Transverse colon (tissue), 4 donors: ENCODE results near the gene GRM1.

ENCODE experiments used
- CTCF ChIP-seq, 5 experiments: fragments of 200-600 bp in 3 of 5; fragments of 450-650 bp in 2 of 5; sonication (generic) in 3 of 5; IDR thresholded peaks; 1 replicate in 2 of 5; 2 replicates in 3 of 5; pipeline ENCODE4 v1.5.1; 2016 to 2017; ENCODE audit warnings: antibody characterized with exemption in 5 of 5, inconsistent platforms in 3 of 5, mild to moderate bottlenecking in 2 of 5, moderate library complexity in 1 of 5
- EP300 ChIP-seq: sonication (generic); formaldehyde crosslinking; IDR thresholded peaks from one replicate; pipeline ENCODE4 v1.6.1; 2017; ENCODE audit warnings: antibody characterized with exemption, low read depth
- POLR2A ChIP-seq: fragments of 450-650 bp; IDR thresholded peaks from one replicate; pipeline ENCODE4 v1.6.1; 2016; ENCODE audit warnings: antibody characterized with exemption, mild to moderate bottlenecking, moderate library complexity
- POLR2AphosphoS5 ChIP-seq, 3 donors: sonication (generic); formaldehyde crosslinking; IDR thresholded peaks; one replicate each; pipeline ENCODE4 v1.6.1; 2016; ENCODE audit warnings: antibody characterized with exemption in 3 of 3

- no peak for TF ChIP-seq CTCF (IDR thresholded peaks at IDR 0.05)
- no peak for TF ChIP-seq POLR2AphosphoS5 (IDR thresholded peaks at IDR 0.05)
- no peak for TF ChIP-seq POLR2A
- TF ChIP-seq EP300 = no peak
These were observed 84.3 kb downstream of the GRM1 start for GRCh38 chr6:146113084-146113623.
